Peyer's patch (tissue), 4 donors: Measurements from ENCODE around the gene PEAK1.

ENCODE experiments used
- CTCF ChIP-seq, 6 experiments: fragments of 450-650 bp in 4 of 6; fragments of 200-600 bp in 2 of 6; sonication (generic) in 1 of 6; IDR thresholded peaks; one replicate each; pipeline ENCODE4 v1.5.1; 2017 to 2019; ENCODE audit warnings: antibody characterized with exemption in 6 of 6, mild to moderate bottlenecking in 3 of 6, moderate library complexity in 1 of 6
- POLR2A ChIP-seq, 2 donors: fragments of 450-650 bp; IDR thresholded peaks; one replicate each; pipeline ENCODE4 v1.5.1; 2017; ENCODE audit warnings: antibody characterized with exemption in 2 of 2, mild to moderate bottlenecking in 2 of 2, moderate library complexity in 2 of 2

GRCh38 chr15:77255385-77255784 is 164.5 kb downstream of the PEAK1 start:
- TF ChIP-seq CTCF (IDR thresholded peaks at IDR 0.05): no peak
- no peak for TF ChIP-seq POLR2A (IDR thresholded peaks at IDR 0.05)
